GM21390 (cell line): Measurements from ENCODE around the gene NTNG1.
"Not testable (repeated sequence)": the region's sequence is repeated elsewhere in the genome, so short reads cannot be mapped to it uniquely, and the experiment has no call there.

Experiments
- ATAC-seq: cut with Tn5 transposase; IDR thresholded peaks from one replicate; pipeline ENCODE4 v1.9.1; 2021; ENCODE audit not compliant: unreplicated experiment

The NTNG1 gene

DNA sequence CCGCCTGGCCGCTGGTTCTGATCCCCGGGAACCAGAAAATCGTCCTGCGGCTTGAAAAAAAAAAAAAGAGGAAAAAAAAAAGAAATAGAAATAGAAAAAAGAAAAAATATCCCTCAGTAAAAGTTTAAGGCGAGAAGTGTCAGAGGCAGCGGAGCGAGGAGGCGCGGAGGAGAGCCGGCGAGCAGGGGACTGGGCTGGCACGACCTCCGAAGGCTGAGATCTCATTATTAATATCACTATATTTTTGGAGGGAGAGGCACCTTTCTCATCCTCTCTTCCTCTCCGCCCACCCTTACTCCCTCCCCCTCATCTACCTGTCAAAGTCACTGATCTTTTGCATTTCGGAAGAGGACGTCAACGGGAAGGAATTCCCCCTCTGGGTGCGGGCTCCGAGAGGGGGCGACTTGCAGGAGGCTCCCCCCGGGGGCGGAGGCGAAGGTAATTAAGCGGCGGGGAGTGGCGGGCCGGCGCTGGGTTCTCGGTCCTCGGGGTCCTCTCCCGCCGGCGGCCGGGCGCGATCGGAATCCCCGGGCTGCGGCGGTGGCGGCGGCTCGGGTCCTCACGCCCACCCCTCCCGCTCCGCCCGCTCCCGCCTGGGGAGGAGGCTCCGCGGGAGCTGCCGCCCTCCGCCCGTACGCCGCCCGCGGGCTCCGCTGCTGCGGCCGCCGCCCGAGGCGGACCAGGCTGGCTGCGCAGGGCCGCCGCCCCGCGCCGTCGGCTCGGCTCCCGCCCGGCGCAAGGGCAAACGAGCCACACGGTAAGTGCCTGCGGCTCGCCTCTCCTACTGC lies at the start of gene NTNG1:
TSS of gene NTNG1 (plus strand) at position 337 of the 788 bp plus-strand sequence.
- ATAC-seq: peak; percentile 43

DNA sequence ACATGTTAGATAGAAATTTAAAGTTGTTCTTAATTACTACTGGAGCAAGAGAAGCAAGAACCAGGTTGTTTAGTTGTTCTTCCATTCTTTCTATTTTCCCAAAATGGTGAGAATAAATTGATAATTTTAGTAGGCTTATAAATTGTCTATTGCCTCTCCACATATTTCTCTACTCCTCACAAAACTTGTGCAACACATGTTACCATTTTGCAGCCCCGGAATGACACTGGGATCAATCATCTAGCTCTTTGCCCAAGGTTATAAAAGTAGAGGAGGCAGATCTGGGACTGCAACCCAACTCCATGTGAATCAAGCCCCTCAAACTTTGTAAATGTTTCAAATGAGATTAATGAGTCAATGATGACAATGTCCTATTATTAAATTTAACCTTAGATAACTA lies 49.4 kb upstream of the NTNG1 start:
- ATAC-seq: no peak

DNA sequence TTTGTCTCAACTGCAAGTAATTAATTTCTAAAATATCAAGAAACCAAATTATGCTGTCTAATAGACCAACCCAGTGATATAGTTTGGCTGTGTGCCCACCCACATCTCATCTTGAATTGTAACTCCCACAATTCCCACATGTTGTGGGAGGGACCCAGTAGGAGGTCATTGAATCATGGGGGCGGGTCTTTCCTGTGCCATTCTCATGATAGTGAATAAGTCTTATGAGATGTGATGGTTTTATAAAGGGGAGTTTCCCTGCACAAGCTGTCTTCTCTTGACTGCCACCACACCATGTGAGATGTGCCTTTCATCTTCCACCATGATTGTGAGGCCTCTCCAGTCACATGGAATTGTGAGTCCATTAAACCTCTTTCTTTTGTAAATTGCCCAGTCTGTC lies 47.4 kb upstream of the NTNG1 start:
- not testable (repeated sequence) for ATAC-seq

DNA sequence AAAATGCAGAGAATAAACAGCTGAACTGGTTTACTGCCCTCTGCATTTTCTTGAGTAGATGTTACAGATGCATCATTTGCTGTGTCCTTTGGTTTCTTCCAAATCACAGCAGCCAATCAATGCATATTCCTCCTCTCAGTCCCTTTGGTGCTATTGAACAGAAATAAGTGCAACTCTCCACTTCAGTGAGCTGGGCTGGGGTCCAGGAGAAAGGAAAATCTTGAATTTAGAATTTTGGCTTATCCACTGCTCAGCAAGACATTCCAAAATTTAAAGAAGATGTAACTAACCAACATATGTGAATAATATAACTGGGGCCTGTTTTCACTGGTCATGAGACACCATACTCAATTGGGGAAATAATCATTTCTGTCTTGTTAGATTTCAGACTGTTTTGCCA lies 45.2 kb upstream of the NTNG1 start:
- ATAC-seq: no peak

DNA sequence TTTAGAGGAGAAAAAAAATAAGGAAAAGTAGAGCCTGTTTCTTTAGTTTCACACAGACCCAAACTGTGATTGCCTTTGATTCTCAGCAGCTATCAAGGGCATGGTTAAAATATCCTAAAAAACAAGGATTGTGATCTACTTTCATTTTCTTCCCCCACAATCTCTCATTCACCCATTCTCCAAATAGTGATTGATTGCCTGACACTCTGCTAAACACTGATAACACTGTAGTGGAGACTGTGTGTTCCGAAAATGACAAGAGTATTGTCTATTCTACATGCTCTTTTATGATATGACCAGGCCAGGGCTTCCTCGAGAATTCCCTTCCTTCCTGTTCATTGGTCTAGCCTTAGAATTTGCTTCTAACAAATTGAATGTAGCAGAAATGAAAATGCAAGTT lies 44.1 kb upstream of the NTNG1 start:
- no peak for ATAC-seq

DNA sequence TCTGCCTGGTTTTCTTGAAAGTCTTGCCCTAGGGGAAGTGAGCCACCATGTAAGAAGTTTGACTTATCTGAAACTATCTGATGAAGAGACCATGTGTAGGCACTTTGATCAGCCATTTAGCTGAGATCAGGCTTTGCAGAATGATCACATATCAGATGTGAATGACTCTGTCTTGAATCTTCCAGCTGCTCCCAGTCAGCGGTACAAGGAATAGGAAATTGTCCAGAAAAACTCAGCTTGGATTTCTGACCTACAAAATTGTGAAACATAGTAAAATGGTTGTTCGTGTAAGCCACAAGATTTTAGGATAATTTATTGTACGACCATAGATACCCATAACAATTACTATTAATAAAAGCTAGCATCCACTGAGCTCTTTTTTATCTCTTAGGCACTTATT lies 41.9 kb upstream of the NTNG1 start:
- no peak for ATAC-seq

DNA sequence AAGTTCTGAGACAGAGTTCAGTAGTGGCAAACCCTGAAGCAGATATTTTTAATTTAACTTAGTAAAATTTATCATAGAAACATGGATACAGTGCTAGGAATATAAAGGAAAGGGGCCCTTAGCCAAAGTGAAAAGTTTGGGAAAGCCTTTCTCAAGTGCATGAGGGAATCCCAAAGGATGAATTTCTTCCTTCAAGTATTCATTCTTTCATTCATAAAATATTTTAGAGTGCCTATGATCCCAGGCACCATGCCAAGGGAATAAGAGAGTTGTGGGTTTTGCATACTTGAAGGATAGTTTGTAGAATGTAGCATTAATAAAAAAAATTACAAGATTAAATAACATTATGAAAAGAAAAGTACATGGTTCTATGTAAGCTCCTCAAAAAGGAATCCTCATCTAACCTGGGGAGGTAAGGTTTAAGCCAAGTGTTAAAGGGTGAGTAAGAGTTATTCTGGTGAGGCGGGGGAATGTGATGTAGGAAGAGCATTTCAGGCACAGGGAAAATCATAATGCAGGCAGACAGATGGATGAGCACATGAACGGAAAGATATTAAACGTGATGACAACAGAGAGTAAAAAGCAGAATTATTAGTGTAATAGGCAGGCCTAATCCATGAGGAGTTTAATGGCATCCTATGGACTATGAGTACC lies 40.4 kb upstream of the NTNG1 start:
- no peak for ATAC-seq

DNA sequence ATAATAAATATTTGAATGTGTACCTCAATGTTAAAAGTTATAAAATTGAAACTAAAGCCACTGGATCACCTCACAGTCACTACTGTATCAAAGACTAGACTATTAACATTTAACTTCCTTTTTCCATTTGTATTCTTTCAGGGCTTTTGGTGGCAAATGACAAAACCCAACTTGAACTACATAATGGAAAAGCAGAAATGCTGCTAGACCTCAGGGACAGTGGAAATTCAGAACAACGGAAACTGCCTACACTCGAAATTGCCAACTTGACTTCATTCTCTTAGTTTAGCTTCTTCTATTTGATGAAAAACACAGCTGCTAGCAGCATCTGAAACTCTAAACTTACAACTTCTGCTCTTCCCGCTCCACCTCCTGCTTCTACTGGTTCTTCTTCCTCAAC lies 34.9 kb upstream of the NTNG1 start:
- ATAC-seq: no peak

DNA sequence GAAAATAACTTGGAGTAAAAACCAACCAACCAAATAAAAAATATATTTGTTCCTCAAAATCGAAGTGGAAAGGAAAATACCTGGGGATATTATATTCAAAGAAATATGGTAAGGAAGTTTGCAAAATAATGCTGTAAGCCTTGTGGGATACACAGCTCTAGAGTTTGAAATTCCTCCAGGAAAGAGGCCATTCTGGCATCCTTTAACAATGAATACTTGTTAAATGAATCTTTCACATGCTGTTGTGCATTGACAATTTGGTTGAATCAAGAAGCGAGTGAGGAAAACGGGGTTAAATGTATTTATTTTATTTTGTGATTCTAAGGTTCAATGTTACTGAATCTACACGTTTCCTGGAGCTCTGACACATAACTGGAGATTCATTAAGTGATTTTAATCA lies 30.5 kb upstream of the NTNG1 start:
- no peak for ATAC-seq

DNA sequence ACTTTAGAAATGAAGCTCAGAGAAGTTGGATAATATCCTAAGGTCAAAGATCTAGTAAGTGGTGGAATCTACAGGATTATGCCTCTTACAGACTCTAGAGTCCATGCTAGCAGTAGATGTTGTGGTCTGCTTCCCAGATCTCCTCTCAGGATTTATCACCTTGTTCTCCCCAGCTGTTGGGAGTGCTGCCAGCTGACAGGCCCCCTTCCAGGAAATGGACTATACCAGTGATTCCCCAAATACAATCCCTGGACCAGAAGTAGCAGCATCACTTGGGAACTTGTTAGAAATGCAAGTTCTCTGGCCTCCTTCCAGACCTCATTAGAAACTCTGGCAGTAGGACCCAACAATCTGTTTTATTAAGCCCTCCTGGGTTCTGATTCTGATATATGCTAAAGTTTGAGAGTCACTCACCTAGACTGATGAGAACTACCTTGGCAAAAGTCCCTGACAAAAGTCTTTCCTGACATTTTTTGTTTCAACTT lies 24.5 kb upstream of the NTNG1 start:
- ATAC-seq: no peak

DNA sequence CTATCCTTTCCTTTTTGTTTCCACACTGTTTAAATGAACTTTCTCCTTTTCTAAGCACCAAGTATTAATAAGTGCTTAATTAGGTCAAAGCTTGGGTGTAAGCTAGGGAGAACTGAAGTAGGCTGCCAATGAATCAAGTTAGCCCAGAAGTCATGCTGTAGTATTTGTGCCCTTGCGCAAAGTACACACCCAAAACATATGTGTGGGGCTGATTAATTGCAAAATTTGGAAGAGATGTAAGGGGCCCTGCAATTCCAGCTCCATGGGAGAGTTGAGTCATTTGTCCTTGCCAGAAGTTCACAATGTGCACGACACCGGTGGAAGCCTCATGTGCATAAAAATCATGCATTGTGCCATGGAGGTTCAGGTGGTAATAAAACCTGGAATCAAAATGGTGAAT lies 18.6 kb upstream of the NTNG1 start:
- no peak for ATAC-seq

DNA sequence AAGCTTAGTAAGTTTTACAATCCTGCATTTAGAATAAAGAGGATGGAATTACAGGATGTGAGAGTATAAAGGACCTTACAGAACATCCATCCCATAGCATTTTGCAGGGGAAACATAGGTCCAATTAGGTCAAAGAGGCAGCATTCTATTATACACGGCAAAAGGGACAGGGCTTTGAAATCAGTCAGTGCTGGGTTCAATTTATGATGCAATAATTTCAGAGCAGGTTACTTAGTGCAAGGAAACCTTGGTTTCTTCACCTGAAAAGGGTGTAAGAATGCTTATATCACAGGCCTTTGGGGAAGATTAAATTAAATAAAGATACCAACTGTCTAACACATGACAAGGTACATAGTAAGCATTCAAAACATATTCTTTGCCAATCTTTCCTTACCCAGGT lies 17.1 kb upstream of the NTNG1 start:
- no peak for ATAC-seq

DNA sequence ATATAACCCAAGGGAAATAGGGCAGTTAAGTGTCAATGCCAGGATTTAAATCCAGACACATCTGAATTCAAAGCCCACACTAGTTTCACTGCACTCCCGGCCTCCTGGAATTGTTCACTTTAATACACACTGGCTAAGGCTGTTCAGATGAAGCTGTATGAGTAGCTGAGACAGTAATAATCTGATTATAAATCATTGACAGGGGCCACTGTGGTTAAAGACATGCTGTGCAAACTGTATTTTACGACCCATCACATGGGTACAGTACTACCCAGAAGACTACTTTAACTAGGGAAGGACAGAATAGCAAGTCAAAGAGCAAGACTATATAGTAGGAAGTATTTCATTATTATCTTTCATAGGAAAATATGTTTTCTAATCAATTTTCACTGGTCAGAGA lies 16.1 kb upstream of the NTNG1 start:
- ATAC-seq: no peak

DNA sequence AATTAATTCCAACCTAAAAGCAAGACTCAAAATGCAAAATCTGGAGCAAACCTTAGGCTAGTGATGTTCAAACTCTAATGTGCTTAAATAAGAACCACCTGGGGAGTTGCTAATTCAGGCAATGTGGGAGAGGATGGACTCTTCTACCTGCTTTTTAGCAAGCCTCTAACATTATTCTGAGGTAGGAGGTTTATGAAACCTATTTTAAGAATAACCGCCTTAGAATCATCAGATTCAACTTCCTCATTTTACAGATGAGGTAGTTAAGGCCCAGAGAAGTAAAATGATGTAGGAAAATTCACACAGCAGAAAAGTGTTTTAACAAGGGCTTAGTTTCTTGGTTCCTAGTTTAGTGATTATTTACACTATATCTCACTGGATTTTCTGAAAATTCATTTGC lies 8.6 kb upstream of the NTNG1 start:
- ATAC-seq: peak; percentile 64

DNA sequence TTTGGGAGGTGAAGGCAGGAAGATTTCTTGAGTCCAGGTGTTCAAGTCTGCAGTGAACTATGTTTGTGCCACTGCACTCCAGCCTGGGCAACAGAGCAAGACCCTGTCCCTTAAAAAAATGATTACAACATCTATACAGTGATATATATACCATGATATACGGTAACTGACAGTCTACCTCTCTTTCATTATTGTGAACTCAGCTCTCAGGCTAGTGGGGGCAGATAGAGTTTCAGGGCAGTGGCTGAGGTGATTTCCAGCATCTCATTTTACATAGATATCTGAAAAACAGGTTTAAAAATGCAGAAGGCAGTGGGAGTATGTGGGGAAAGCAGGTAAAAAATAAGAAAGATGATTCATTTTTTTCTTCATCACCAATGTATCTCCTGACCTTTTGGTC lies 8.1 kb upstream of the NTNG1 start:
- peak; percentile 65 for ATAC-seq

DNA sequence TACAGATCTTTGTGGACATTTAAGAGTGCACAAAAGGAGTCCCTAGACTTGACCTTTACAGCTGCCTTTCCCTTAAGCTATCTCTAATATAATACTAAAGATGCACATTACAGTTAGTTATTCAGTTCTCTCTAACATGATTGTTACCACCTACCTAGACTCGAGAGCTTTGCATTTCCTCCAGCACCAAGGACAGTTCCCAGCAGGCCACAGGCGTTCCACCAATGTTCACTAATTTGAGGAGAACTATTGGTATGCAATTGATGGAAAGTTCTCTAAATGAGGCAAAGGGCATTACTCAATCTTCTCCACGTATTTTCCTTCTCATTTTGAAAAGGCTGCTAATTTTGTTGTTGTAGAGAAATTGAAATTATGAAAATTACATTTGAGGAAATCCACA lies 5.4 kb upstream of the NTNG1 start:
- ATAC-seq: no peak

DNA sequence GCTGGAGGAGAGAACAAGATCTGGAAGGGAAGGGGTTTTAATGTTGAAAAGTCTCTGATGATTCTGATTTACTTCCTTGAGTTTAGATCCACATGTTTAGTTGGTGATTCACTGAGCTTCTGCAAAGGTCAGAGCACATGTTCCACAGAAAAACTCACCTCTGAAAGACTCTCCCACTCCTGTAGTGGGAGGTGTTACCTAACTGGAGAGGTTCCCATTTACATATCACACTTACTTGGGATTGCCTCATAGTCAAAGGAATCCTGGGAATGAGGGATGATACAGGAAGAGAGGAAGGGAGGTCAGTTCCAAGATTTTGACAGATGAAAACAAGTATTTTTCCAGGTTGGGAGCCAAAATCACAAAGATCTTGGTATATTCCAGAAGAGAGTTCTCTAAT lies 2.7 kb upstream of the NTNG1 start:
- ATAC-seq: no peak

DNA sequence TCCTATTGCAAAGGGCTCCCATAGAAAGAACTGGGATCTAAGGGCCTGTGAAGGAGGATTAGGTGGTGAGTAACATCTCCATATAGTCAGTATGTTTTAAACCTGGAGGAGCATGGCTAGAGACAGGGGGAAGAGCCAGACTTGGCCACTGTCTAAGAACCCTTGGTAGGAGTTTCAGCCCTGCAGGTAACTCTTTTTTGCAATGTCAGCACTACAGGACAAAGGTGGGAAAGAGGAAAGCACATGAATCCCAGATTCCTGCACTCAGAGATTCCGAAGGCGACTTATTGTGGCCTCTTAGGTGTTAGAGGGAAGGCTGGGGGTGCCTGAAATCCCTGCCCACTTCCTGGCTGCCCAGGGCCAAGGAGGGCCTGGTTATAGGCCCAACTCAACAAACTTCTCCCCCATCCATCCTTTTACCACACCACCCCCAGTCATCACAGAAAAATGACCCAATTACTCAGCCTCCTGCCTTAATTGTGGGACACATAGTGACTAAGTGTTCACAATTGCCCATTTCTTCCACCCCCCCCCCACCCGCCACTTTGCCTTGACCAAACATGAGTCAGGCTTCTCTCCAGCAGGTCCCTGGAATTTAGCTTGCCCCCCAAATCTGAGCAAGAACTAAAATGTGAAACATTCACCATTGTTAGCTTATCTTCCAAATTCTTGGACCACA lies 1.9 kb upstream of the NTNG1 start:
- no peak for ATAC-seq

DNA sequence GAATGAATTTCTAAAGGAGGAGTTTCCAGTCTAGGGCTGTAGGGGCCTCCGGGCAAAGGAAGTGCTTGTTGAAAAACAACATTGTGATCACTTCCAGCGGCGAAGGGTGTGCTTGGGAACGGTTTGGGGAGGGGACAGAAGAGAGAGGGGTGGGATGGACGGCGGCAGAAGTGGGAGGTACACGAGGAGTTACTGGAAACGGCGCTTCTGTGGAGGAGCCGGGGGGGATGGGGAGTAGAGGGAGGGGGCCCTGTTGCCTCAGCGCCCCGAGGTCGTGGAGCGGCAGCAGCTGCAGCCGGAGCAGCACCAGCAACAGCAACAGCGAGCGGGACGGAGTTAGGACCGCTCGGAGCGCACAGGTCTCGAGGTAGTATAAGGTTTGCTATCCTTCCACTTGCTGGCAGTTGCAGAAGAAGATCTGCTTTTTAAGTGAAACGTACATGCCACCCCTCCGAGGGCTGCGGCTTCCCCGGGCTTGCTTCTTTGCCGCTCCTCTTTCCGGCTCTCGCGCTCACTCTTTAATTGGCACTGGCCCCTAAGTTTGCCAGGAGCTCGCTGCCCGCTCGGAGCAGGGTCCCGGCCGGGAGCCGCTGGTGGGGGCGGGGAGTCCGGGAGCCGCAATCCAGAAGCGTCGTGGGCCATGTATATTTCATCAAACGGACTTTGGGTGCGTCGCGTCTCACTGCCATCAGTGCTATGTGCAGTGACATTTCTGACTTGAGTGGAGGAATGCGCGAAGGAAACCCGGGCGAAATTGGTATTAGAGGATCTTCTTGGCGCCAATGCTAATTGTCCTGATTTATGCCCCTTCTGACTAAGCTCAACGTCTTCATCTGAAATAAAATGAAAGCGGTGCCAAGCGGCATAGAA lies 771 bp upstream of the NTNG1 start:
- peak; percentile 42 for ATAC-seq

DNA sequence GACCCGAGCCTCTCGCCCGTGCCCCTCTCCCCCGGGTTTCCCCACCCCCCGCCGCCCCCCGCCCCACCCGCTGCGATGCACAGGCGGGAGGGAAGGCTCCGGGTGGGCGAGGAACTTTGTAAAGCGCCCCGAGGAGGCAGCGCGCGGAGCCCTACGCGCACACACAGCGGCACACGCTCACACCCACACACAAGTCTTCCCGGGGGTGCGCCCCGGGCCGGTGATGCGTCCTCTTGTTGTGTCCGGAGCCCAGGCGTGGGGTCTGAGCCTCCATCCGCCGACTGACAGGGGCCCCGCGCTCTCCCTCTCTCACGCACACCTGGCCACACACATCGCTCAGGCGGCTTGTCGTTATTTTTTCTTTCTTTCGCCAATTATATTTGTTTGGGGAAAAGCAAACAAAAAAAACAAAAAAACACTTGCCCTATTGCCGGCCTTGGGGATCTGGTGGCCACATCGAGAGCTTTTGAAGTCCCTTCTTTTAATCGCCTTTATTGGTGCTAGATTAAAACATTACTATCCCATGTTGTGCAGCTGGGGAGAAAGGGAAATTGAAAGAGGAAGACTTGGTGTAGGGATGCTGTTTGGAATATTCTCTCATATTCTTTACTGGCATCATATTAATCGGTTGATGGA lies 770 bp downstream of the NTNG1 start:
- peak; percentile 38 for ATAC-seq

DNA sequence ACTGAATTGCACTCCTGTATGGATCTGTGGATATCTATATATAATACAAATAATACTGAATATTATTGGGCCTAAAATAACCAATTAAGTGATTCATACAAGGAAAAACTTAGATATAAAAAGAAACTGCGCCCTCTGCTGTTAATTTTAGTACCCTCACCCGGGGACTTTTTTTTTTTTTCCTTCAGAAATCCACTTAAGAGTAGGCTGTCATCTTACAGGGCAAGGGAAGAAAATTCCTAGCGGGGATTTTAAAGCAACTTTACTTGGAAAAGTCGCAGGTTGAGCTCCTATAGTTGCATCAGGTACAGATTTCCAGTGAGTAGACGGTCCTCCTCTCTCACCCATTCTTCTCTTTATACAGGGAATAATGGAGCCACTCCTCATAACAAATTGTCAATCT lies 1.3 kb downstream of the NTNG1 start:
- ATAC-seq: no peak
